ENCODE measurements around the gene BAIAP2.
"Not testable (repeated sequence)": the region's sequence is repeated elsewhere in the genome, so short reads cannot be mapped to it uniquely, and the experiment has no call there.

The BAIAP2 gene

GRCh38 chr17:81000631-81001357 is 34.2 kb upstream of the BAIAP2 start:
- no peak for DNase-seq

- no peak for DNase-seq
These were observed 33.0 kb upstream of the BAIAP2 start for GRCh38 chr17:81002013-81002384.

GRCh38 chr17:81002409-81003361 is 32.3 kb upstream of the BAIAP2 start:
- peak; percentile 51 for DNase-seq

GRCh38 chr17:81003711-81004475 is 31.1 kb upstream of the BAIAP2 start:
- no peak for DNase-seq

- DNase-seq, result no peak
These were observed 28.1 kb upstream of the BAIAP2 start for GRCh38 chr17:81006891-81007290.

GRCh38 chr17:81008140-81008539 is 26.8 kb upstream of the BAIAP2 start:
- no peak for DNase-seq

- no peak for DNase-seq
These were observed 25.8 kb upstream of the BAIAP2 start for GRCh38 chr17:81009136-81009535.

- no peak for DNase-seq
These were observed 24.0 kb upstream of the BAIAP2 start for GRCh38 chr17:81010935-81011334.

GRCh38 chr17:81011951-81012350 is 23.0 kb upstream of the BAIAP2 start:
- DNase-seq, result no peak

- no peak for DNase-seq
These were observed 22.1 kb upstream of the BAIAP2 start for GRCh38 chr17:81012574-81013447.

- DNase-seq, result no peak
These were observed 21.3 kb upstream of the BAIAP2 start for GRCh38 chr17:81013642-81014041.

- no peak for DNase-seq
These were observed 19.8 kb upstream of the BAIAP2 start for GRCh38 chr17:81015136-81015535.

- no peak for DNase-seq
These were observed 18.4 kb upstream of the BAIAP2 start for GRCh38 chr17:81016575-81016974.

GRCh38 chr17:81017330-81017729 is 17.6 kb upstream of the BAIAP2 start:
- not testable (repeated sequence) for DNase-seq

- peak; percentile 82 for DNase-seq
These were observed 16.7 kb upstream of the BAIAP2 start for GRCh38 chr17:81018044-81018802.

GRCh38 chr17:81019563-81020442 is 15.1 kb upstream of the BAIAP2 start:
- no peak for DNase-seq

GRCh38 chr17:81020443-81020766 is 14.5 kb upstream of the BAIAP2 start:
- no peak for DNase-seq

- peak; percentile 86 for DNase-seq
These were observed 14.0 kb upstream of the BAIAP2 start for GRCh38 chr17:81020767-81021497.

- DNase-seq, result peak; percentile 10
These were observed 13.2 kb upstream of the BAIAP2 start for GRCh38 chr17:81021531-81022343.

Data from NCI-H1092 treated with DMSO at 0.1 percent for 48 hours (cell line).